Measurements from ENCODE around the gene ATAD1.

DNA sequence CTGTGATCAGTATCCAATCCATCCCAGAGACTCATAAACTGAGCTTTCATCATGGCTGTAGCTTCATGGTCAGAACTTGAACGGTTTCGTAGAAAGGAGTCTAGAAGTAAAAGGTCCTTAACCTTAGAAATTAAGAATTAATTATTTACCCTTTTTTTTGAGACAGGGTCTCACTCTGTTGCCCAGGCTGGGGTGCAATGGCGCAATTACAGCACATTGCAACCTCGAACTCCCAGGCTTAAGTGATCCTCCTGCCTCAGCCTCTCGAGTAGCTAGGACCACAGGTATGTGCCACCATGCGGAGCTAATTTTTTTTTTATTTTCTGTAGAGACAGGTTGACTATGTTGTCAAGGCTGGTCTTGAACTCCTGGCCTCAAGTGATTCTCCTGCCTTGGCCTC lies 41.7 kb downstream of the ATAD1 start:
- TF ChIP-seq, protein P1, sequence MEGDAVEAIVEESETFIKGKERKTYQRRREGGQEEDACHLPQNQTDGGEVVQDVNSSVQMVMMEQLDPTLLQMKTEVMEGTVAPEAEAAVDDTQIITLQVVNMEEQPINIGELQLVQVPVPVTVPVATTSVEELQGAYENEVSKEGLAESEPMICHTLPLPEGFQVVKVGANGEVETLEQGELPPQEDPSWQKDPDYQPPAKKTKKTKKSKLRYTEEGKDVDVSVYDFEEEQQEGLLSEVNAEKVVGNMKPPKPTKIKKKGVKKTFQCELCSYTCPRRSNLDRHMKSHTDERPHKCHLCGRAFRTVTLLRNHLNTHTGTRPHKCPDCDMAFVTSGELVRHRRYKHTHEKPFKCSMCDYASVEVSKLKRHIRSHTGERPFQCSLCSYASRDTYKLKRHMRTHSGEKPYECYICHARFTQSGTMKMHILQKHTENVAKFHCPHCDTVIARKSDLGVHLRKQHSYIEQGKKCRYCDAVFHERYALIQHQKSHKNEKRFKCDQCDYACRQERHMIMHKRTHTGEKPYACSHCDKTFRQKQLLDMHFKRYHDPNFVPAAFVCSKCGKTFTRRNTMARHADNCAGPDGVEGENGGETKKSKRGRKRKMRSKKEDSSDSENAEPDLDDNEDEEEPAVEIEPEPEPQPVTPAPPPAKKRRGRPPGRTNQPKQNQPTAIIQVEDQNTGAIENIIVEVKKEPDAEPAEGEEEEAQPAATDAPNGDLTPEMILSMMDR (IDR thresholded peaks at IDR 0.05; ENCODE audit: low read depth, low read length, poor library complexity, severe bottlenecking) = no peak
- no peak for TF ChIP-seq EZH2phosphoT487 (IDR thresholded peaks at IDR 0.05; ENCODE audit: borderline replicate concordance, low read length)
